NCI-H510A (cell line): Measurements from ENCODE around the gene MS4A5.

Source experiments
- DNase-seq: peaks from one replicate; lab custom pipeline; 2025; lab: John Stamatoyannopoulos, UW

The MS4A5 gene

DNA sequence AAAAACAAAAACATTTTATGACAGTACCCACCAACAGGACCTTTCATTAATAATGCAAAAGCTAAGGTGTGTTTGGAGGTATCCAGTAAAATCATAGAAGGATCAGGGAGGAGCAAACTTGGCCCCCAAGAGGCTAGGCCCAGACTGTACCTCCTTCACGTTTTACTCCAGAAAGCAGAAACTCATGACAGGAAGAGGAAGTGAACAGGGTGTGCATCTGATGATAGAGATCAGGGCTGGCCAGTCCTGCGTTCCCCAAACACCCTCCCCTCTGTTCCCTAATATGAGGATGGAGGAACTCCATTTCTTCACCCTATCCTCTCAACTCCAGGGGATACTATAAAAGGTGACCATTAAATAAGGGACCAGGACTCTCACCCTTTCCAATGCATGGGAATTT, 53.0 kb downstream of the MS4A5 start:
- no peak for DNase-seq

DNA sequence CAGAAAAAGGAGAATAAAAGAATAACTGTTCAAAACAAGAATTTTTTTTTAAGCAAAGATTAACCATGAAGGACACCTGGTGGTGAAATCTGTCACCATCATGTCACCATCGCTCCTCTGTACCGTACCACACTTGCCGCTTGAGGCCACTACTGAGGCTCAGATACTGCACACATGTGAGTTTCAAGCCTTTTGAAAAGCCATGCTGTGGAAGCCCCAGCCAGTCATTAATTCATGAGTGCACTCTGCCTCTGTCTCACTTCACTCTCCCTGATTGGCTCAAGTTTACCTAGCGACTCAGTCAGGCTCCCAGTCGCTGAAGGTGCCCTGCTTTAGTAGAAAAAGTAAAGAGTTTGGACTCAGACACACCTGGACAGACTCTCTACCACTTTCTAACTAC, 56.6 kb downstream of the MS4A5 start:
- peak; percentile 0 for DNase-seq

DNA sequence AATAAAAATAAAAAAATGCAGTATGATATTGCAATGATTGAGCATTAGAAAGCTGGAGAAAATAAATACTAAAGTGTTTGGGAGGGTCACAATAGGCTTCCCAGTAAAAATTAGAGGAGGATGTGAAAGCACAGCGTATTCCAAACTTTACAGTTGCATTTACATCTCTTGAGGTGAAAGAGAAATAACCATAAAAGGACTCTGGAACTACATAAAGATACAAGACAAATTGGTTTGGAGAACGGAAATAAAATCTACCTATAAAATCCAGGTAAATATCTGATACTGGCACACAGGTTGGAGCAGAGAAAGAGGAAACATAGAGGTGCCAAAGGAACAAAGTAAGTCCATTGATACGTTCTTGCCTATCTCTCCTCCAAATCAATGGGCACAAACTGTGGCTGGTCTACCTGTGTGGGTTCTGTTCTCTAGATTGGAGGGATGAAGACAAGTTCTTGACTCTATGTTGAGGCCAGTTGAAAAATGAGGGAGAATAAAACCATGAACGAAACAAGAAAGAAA, 63.2 kb downstream of the MS4A5 start, which contains the start of gene MS4A12:
MS4A12 (plus strand) TSS at position 291 of the 522 bp plus-strand sequence. CDS start 4,541 bp downstream, outside the sequence.
- DNase-seq, result no peak

DNA sequence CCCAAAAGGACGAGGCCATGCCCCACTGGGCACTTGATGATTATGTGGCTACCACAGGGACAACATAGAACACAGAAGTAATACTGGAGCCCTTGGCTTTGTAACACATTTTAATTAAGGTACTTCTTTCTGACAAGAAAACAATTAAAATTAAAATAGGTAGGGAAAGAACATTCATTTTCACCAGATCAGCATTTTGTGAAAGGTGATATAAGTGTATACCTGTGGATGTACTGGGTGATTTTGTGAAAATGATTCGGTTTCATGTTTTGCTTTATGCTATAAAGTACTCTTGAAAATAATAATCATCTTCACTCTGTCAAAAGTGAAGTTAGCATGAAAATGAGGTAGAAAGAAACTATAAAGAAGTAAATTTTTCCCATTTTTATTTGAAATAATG, 64.1 kb downstream of the MS4A5 start:
- no peak for DNase-seq
